Activated T-cell treated with anti-CD3 and anti-CD28 coated beads, Interleukin-2, amount 50 U/mL, for 4 hours (primary cell): Measurements from ENCODE around the gene MYBPH. TPM values are rescaled to one million over a fixed set of nuclear protein-coding genes. Genes with fewer than 3 reads are reported as not detected.

Experiments
- ATAC-seq, 2 donors: fragments of 200-7000 bp; cut with Tn5 transposase; one replicate each; pipeline ENCODE4 v1.10.0; 2021
- DNase-seq: peaks from one replicate; pipeline ENCODE4 v3.0.0-alpha.2; 2020
- H3K27me3 Mint-ChIP-seq: one replicate; pipeline ENCODE4 v1.8.0; 2021; ENCODE audit warnings: low read depth, mixed read lengths
- H3K36me3 Mint-ChIP-seq: one replicate; pipeline ENCODE4 v1.8.0; 2022; ENCODE audit warnings: mixed read lengths; ENCODE audit not compliant: insufficient read depth
- H3K4me1 Mint-ChIP-seq: one replicate; pipeline ENCODE4 v1.8.0; 2021; ENCODE audit warnings: low read depth, mixed read lengths
- H3K4me3 Mint-ChIP-seq: one replicate; pipeline ENCODE4 v1.8.0; 2021; ENCODE audit warnings: mild to moderate bottlenecking, moderate library complexity, mixed read lengths
- H3K9me3 Mint-ChIP-seq: one replicate; pipeline ENCODE4 v1.8.0; 2021; ENCODE audit warnings: mixed read lengths
- total RNA-seq, 3 donors: library from RNA; stranded (reverse); gene quantifications; one replicate each; pipeline ENCODE4 v1.2.1, GENCODE V29; 2021

MYBPH gene
- total RNA-seq, 3 donors from 2014 or later, result not detected

DNA sequence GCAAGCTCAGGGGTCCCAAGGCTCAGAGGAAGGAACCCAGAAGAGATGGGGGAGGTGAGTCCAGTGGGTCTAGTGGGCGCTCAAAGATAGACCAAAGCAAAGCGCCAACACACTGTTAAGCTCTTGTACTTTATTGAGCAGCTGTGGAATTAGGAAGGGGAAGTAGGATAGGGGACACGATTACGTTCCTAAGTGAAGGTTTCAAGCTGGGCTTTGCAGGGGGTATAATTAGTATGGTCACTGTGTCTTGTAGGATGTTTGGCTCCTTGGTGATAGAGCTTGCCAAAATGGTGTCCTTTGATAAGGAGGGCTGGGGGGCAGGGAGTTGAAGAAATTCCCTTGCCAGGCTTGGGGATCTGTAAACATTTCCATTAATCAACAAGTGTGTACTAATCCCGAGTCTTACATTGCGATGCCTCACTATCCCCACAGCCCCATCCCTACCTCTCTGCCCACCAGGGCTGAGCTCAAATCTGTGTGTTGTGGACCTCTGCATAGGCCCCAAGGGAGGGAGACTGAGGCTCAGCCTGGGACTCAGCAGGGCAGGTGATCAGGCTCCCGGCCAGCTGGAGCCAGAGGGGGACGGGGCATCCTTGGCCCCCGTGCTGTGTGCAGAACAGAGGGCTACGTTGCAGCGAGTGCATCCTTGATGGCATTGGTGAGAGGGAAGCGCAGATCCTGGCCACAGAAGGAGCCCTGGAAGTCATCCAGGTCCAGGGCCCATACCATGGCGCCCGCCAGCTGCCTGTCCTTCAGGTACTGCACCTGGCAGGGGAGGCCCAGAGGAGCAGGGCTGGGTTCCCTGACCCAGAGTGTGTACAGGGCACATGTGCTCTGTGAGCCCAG lies 3.4 kb upstream of the MYBPH start:
- no peak overlapping the region for H3K4me3 Mint-ChIP-seq
- peaks cover 5% of the 10 kb centered on the region for H3K27me3 Mint-ChIP-seq
- no peaks in the 10 kb centered on the region for H3K36me3 Mint-ChIP-seq
- ATAC-seq, result no peak
- no peak for DNase-seq
- no peaks in the 10 kb centered on the region for H3K4me1 Mint-ChIP-seq
- no peaks in the 10 kb centered on the region for H3K9me3 Mint-ChIP-seq

DNA sequence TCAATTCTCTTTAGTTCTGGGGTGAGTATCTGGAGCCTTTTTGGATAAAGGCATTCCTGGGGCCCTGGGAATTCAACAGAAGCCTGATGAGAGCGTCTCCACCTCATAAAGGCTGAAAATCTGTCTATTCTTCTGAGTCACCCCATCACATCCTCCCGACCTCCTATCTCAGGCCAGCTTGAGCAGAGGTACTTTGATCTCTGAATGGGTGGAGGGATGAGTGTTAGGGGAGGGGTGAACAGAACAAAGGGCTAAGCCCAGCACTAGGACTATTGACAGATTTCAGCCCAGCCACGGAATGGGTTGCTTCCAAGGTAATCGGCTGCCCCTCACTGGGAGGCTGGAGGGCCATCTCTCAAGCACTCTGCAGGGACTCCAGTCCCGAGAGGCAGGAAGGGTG lies 2.5 kb upstream of the MYBPH start:
- H3K4me3 Mint-ChIP-seq, result no peak overlapping the region
- ATAC-seq (no peak), DNase-seq (no peak)
- H3K4me1 Mint-ChIP-seq, result no peaks in the 10 kb centered on the region
- H3K27me3 Mint-ChIP-seq, result peaks cover 5% of the 10 kb centered on the region
- no peaks in the 10 kb centered on the region for H3K36me3 Mint-ChIP-seq
- H3K9me3 Mint-ChIP-seq, result no peaks in the 10 kb centered on the region

DNA sequence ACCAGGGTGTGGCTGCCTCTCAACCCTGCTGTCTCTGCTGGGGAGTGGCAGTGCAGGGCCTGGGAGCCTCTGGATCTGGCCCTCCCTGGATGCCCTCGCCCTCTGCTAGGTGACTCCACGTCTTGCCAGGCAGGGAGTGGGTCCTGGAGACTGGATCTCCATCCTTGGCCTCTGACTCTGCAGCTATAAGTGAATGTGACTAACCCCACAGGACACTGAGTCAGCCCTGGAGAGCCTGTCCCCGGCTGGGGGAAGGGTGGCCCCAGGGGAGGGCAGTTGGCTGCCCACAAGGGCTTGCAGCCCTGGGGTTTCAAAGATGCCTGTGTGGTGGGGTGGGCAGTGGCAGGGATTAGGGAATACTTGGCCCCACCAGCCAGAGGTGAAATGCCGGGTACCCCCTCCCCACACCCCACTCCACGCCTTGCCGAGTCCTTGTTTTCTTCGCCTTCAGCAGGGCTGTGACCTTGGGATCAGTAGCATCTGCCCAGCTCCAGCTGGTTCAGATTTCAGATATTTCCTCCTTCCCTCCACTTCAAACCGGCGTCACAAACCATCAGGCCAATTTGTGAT lies 1.9 kb upstream of the MYBPH start:
- no peaks in the 10 kb centered on the region for H3K36me3 Mint-ChIP-seq
- ATAC-seq (no peak), DNase-seq (no peak)
- H3K4me3 Mint-ChIP-seq, result no peak overlapping the region
- H3K9me3 Mint-ChIP-seq, result no peaks in the 10 kb centered on the region
- no peaks in the 10 kb centered on the region for H3K4me1 Mint-ChIP-seq
- H3K27me3 Mint-ChIP-seq, result peaks cover 5% of the 10 kb centered on the region

DNA sequence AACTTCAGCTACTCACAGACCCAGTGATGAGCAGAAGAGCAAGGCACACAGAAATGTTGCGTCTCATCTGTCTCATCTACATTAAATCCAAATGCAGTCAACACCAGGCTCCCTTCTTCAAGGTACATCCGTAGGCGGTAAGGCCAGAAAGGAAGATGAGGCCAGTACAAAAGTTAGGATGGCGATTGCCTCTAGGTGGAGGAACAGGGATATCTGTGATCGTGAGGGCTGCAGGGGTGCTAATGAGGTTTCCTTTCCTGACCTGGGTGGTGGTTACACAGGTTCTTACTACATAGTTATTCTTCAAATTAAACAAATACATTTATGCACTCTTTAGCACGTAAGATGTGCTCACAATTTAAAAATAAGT lies 1.4 kb upstream of the MYBPH start:
- no peaks in the 10 kb centered on the region for H3K9me3 Mint-ChIP-seq
- peaks cover 5% of the 10 kb centered on the region for H3K27me3 Mint-ChIP-seq
- no peak overlapping the region for H3K4me3 Mint-ChIP-seq
- no peaks in the 10 kb centered on the region for H3K36me3 Mint-ChIP-seq
- DNase-seq, result no peak
- ATAC-seq, result no peak
- H3K4me1 Mint-ChIP-seq, result no peaks in the 10 kb centered on the region

DNA sequence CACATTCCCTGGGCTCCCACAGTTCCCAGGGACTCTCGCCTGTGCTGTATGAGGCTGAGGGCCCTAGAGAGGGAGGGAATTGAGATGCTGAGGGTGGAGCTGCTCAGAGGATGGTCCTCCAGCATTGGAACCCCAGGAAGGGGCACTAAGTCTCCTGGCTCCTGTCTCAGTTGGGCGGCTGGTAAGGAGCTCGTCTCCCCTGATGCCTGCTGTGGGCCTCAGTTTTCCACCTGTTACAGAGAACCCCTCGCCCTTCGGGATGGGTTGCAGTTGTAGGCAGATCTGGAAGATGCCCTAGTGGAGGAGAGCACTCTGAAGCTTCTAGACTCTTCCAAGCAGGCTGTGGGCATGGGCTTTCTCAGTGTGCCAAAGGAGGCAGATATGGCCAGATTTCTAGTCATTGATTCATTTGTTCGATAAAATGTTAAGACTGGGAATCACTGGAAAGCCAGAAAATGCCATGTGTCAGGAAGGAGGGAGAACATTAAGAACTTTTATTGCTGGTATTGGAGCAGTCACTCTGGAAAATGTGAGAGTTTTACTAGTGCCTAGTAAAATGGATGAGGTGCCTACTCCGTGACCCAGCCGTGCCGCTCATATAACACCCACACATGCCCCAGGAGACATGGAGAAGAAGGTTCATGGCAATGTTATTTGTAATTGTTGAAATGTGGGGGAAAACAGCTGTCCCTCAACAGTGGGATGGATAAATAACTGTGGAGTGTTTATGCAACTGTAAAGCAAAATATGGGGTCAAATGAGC lies 828 bp upstream of the MYBPH start:
- Mint-ChIP-seq H3K27me3 (peaks cover 5% of the 10 kb centered on the region), H3K4me3 (no peak overlapping the region), H3K4me1 (no peaks in the 10 kb centered on the region), H3K9me3 (no peaks in the 10 kb centered on the region), H3K36me3 (no peaks in the 10 kb centered on the region)
- DNase-seq, result no peak
- no peak for ATAC-seq

DNA sequence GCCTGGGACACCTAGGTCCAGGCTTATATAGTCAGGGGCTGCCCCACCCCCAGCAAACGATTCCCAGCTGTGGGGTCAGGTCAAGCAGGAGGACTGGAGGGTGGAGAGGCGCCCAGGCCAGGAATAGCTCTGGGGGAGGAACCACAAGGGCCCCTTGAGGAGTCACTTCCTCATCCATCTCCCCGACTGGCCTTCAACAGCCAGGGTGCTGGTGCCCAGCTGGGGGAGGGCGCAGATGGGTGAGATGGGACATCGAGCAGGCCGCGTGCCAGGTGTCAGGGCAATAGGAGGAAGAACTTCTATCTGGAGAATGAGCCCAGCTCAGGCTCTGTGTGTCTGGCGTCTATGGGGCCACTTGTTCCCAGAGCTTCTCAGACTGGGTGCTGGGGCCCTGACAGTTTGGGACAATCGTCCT lies 208 bp upstream of the MYBPH start:
- Mint-ChIP-seq H3K4me3 (no peak overlapping the region), H3K36me3 (no peaks in the 10 kb centered on the region)

DNA sequence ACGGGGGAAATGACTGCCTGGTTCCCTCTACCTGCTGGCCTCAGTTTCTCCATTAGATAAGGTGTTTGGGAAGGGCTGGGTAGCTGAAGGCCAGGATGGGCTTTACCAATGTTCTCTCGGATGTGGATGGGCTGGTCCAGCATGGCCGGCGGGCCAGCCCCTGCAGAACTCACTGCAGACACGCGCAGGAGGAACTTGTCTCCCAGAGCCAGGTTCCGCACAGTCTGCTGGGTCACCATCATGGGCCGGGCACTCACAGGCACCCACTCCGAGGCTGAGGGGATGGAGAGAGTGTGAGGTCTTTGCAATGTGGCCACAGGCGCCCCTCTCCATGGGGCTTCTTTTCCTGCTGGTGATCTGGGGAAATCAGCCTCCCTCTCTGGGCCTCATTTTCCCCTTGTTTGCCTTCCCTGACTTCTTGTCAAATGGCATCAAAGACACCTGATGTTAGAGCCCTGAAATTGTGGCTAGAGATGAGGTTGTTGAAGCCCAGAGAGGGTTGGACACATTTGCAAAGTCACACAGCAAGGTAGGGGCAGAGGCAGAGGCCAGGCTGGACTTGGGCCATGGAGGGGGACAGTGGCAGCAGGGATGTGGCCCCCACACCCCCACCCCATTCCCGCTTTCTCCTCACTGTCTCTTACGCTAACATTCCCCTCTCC lies 1.2 kb downstream of the MYBPH start:
- no peak for ATAC-seq
- no peaks in the 10 kb centered on the region for H3K4me1 Mint-ChIP-seq
- H3K4me3 Mint-ChIP-seq, result no peak overlapping the region
- peaks cover 5% of the 10 kb centered on the region for H3K27me3 Mint-ChIP-seq
- H3K36me3 Mint-ChIP-seq, result no peaks in the 10 kb centered on the region
- DNase-seq, result no peak
- H3K9me3 Mint-ChIP-seq, result no peaks in the 10 kb centered on the region

More for the DNA sequence above, 208 bp upstream of the MYBPH start:
- DNase-seq, result no peak
- H3K27me3 Mint-ChIP-seq, result peaks cover 5% of the 10 kb centered on the region
- ATAC-seq, result no peak
- no peaks in the 10 kb centered on the region for H3K9me3 Mint-ChIP-seq
- H3K4me1 Mint-ChIP-seq, result no peaks in the 10 kb centered on the region

DNA sequence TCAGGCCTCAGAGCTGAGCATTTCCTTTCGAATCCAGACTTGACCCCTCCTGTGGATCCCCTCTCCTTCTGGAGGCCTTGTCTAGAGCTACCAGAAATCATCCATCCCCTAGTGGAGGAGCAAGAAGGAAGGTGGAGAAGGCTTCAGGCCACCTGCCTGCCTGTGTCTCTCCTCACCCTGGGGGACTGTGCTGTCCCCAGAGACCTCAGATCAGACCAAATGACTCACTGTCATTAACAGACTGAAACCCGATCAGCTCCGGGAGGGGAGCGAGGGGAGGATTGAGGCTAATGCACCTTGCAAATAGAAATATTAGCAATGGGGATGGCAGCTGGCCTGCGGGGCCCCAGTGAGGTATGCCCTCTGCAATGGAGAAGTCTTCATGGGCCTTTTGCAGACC lies 2.1 kb downstream of the MYBPH start:
- no peak overlapping the region for H3K4me3 Mint-ChIP-seq
- no peaks in the 10 kb centered on the region for H3K4me1 Mint-ChIP-seq
- H3K27me3 Mint-ChIP-seq, result peaks cover 5% of the 10 kb centered on the region
- DNase-seq (no peak), ATAC-seq (no peak)
- H3K36me3 Mint-ChIP-seq, result no peaks in the 10 kb centered on the region
- no peaks in the 10 kb centered on the region for H3K9me3 Mint-ChIP-seq

DNA sequence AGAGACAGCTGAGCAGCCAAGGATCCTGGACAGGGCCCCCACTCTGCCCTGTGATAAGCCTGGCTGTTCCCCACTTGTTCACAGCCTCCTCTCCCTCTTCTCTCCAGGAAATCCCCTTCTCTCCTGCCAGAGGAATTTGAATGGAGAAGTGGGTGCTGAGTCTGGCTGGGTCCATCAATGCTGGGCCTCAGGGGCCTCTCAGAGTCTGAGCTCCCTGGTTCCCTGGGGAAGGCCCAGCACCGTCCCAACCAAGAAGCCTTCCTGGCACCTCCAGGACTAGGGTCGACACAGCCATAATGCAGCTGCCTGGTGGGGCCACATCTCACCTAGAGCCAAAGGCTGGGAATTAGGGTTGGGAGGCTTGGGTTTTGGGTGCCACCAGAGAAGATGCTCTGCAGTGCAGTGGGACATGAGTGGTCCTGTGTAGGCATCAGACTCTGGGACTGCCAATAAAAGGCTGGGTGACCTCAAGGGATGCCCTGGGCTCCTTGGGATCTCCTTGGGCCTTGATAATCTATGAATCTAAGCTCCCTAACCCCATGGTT lies 2.5 kb downstream of the MYBPH start:
- no peak for DNase-seq
- Mint-ChIP-seq H3K9me3 (no peaks in the 10 kb centered on the region), H3K27me3 (peaks cover 5% of the 10 kb centered on the region), H3K4me1 (no peaks in the 10 kb centered on the region), H3K4me3 (no peak overlapping the region), H3K36me3 (no peaks in the 10 kb centered on the region)
- ATAC-seq, result no peak

DNA sequence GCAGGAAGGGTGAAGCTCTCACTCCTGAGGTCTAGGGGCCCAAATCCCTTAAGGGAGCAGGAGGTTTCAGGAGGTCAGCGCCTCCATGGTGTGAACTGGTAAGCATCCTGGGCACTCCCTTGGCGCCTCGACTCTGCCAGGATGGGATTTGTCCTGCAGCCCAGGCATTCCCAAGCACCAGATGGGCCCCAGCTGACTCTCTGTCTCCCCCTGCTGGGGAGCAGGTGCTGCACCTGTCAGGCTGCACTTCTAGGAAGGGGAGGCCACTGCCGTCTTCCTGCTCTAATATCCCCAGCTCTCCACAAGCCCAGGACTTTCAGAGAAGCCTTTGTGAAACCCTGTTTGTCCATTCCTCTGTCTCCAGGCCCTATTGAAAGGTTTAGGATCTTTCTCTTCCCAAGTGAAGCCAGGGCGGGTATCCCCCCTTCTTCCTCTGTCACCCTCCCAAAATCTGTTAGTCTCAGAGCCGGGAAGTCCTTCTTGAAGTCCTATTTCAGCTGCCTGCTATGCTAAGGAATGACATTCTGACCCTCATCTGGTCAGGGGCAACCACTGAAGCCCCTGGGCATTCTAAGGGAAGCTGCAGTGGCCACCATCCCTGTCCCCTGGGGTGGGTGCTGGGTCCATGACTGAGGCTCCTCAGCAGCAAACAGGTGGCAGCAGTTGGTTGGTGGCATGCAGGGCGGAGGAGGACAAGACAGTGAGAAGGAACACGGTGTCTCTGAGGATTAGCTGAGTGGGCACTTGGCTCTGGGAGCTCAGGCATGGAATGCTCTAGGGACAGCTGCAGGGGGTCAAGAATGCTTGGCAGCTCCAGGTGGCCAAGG lies 3.2 kb downstream of the MYBPH start:
- peak in 1 of 2 donors; percentile 48 for ATAC-seq
- Mint-ChIP-seq H3K27me3 (peaks cover 3% of the 10 kb centered on the region), H3K36me3 (no peaks in the 10 kb centered on the region), H3K4me3 (no peak overlapping the region), H3K9me3 (no peaks in the 10 kb centered on the region), H3K4me1 (no peaks in the 10 kb centered on the region)
- DNase-seq, result peak; percentile 29

DNA sequence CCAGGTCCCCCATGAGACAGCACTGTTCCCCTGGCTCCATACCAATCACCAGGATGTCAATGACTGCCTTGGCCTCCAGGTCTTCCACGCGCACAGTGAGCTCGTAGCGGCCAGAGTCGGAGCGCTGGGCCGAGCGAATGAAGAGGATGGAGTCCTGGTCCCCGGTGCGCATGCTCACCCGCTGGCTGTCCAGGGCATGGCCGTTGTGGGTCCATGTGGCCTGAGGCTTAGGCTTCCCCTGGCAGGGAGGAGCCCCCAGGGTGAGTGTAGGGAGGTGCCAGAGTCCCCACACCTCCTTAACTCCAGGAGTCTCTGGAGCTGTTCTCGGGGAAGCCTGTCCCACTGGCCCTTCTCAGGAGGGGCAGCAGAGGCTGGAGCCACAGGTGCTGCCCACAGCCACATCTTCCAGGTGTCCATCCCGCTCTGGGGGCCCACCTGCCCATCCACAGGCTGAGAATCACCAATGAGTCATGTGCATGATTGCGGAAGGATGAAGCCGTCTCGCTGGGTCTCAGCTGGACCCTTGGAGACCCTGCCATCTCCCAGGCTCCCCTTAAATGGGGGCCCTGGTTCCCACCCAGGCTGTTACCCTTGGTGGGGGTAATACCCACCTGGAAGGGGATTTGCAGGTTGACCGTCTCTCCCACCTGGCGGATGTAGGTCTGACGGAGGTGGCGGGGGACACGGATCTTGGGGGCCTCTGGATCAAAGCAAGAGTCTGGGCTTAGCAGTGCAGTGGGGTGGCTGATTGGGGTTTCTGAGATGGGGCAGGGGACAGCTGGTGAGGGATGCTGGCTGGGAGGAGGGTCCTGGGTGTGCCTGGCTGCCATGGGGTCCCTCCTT lies 4.1 kb downstream of the MYBPH start:
- Mint-ChIP-seq H3K4me1 (no peaks in the 10 kb centered on the region), H3K9me3 (no peaks in the 10 kb centered on the region), H3K36me3 (no peaks in the 10 kb centered on the region), H3K4me3 (no peak overlapping the region), H3K27me3 (peaks cover under 1% of the 10 kb centered on the region)
- ATAC-seq (no peak), DNase-seq (no peak)

DNA sequence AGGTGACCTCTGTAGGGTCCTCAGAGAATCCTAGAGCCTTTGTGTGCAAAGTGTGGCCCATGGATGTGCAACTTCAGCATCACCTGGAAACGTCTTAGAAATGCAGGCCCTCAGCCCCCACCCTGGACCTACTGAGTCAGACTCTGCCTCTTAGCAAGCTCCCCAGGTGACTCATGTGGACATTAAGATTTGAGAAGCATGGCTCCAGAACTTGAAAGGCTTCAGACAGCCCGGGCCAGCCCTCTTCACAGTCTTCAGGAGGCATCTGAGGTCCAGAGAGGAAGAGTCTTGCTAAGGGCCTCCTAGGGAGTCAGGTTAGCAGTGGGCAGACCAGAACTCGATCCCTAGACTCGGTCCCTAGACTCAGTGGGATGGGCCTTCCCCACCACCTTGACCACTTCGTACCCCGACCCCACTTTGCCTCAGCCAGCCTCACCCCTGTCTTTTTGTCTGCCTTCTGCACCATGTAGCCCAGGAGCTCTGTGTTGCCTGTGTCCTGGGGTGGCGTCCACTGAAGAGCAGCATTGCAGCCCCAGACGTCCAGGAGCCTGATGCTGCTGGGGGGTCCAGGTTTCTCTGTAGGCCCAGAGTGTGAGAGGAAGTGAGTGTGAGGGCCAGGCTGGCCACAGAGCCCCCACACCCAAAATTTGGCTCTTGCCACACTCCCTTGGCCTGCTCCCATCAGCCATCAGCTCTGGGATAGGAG lies 4.8 kb downstream of the MYBPH start:
- DNase-seq (no peak), ATAC-seq (no peak)
- no peaks in the 10 kb centered on the region for H3K36me3 Mint-ChIP-seq
- no peaks in the 10 kb centered on the region for H3K27me3 Mint-ChIP-seq
- H3K4me3 Mint-ChIP-seq, result no peak overlapping the region
- H3K4me1 Mint-ChIP-seq, result no peaks in the 10 kb centered on the region
- H3K9me3 Mint-ChIP-seq, result no peaks in the 10 kb centered on the region
